GM12872 (cell line): Measurements from ENCODE around the gene PCNT.

Experiments used
- CTCF ChIP-seq: IDR thresholded peaks from 3 replicates; pipeline ENCODE4 v1.5.1; 2011; ENCODE audit warnings: low read depth, mild to moderate bottlenecking, low read length, moderate library complexity; ENCODE audit not compliant: insufficient read depth

The PCNT gene

GRCh38 chr21:46311568-46311967 is 12.4 kb upstream of the PCNT start:
- no peak for TF ChIP-seq CTCF

GRCh38 chr21:46312949-46313348 is 11.0 kb upstream of the PCNT start:
- no peak for TF ChIP-seq CTCF

- no peak for TF ChIP-seq CTCF
These were observed 9.4 kb upstream of the PCNT start for GRCh38 chr21:46314441-46315020.

DNA sequence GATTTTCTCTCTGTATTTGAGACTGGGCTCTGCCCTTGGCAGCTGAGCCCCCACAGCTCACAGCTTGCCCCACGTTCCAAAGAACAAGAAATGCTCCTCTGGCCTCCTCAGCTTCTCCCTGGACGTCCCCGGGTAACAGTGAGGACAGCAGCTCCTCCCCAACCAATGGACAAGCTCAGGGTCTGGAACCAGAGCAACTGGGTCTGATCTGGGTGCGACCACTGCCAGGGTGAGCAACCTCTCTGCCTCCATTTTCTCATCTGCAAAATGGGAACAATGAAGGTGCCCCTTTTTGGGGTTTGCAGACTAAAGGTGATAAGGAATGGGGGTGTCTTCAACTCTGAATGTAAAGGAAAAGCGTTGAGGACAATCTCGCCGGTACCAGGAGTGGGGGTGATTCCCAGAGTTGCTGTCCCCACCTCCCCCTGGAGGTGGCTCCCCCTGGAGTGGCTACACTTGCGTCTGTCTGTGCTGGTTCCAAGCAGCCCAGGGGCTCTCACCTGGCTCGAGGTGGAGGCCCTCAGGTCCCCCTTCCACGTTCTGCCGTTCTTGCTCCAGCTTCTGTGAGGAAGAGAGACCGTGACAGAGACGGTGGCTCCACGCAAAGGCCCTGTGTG is 7.1 kb upstream of the PCNT start:
- TF ChIP-seq CTCF = no peak

DNA sequence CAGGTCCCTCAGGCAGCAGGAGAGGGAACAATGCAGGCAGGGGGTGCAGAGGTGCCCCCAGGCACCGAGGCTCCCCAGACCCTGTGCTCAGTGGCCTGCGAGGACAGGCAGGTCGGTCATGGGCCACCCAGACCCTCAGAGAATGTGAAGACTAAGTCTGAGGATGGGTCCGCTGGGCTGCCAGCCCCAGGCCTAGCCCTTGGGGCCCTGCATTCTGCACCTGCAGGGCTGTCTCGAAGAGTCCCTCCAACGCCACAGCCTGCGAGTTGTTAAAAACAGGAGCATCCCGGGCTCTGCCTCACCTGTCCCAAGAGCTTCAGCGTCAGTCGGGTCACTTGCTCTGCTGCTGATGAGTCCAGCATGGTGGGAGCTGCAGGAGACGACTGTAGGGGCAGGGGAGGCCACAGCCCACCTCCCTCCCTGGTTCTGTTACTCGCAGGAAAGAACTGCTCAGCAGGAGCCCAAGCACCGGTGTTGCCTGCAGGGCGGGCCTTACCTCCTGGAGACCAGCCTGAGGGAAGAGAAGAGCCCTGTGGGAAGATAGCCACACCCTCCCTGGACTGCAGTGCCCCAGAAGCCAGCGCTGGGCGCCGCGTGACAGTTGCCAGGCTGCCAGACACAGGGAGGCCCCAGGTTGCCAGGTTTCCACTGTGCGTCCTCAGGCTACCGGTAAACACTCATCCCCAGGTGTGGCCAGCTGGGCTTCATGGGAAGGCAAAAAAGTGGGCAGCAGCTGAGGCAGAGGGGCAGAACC is 6.1 kb upstream of the PCNT start:
- no peak for TF ChIP-seq CTCF

DNA sequence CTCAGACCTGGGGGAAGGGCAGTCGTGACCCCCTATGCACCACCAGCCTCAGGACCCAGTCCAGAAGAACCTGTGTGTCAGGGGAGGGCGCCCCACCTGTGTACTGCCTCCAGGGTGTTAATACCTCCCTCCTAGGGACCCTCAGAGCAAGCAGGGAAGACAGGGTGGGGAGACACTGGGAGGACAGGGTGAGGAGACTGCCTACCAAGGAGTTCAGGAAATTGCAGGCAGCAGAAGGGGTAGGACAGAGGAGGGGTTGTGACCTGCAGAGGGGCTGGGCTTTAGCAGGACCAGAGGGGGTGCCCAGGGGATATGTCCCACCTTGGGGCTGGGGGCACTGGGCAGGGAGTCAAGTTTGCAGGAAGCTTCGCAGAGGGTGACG is 5.5 kb upstream of the PCNT start:
- TF ChIP-seq CTCF = no peak

DNA sequence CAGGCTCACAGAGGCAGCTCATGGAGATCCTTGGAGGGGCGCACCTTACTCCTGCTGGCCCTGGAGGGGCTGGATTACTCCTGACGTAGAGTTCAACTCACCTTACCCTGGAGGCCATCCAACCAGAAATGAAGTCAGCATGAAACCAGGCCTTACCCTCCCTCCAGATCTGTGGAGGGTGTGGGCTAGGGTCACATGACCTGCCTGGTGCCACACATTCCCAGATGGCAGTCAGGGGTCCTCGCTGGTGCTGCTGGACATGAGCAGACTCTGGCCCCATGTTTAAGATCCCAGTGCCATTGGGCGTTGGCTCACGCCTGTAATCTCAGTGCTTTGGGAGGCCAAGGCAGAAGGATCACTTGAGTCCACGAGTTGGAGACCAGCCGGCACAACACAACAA is 4.8 kb upstream of the PCNT start:
- no peak for TF ChIP-seq CTCF
